GM19023 (cell line): ENCODE results near the gene TMEM132D.

Experiments
- ATAC-seq: cut with Tn5 transposase; IDR thresholded peaks from one replicate; pipeline ENCODE4 v1.9.1; 2021; ENCODE audit warnings: mild to moderate bottlenecking, moderate library complexity; ENCODE audit not compliant: unreplicated experiment

TMEM132D gene

DNA sequence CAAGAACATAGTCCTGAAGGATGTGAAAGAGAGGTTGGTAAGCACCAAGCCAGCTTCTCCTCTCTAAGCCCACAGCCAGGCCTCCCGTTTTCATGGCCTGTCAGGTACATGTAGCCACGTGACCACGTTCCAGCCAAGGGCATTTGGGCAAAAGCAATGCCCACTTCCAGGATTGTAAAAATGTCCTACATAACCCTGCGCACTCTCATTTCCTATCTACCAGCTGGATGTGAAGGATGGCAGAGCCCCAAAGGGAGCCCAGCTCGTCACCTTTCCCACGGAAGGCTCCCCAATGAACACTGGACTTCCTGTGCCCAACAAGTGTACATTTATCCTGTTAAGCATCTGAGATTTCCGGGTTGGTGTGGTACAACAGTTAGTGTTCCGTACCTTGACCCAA lies 231.7 kb downstream of the TMEM132D start:
- ATAC-seq: no peak

DNA sequence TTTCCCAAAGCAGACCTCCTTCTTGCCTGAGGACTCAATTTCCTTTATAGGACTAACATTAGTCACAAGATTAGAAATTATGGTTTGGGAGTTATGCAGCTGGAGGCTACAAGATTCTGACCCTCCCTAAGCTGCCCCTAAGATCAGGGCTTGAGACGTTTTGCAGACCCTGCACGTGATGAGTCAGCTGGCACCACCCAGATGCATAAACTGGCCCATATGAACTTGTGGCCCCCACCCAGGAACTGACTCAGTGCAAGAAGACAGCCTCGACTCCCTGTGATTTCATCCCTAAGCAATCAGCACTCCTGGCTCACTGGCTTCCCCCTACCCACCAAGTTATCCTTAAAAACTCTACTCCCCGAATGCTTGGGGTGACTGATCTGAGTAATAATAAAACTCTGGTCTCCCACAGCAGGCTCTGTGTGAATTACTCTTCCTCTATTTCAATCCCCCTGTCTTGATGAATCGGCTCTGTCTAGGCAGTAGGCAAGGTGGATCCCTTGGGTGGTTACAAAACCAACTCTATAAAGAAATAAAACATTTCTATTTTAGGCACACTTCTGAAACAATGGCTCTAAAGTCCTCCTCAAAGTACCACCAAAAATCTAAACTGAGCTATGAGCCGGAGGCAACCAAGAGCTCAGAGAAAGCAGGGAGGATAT lies 233.4 kb downstream of the TMEM132D start:
- ATAC-seq: no peak

GRCh38 chr12:129665414-129665813 lies 238.4 kb downstream of the TMEM132D start:
- ATAC-seq: no peak

- ATAC-seq: no peak
Measured at GRCh38 chr12:129662234-129662633, 241.6 kb downstream of the TMEM132D start.

DNA sequence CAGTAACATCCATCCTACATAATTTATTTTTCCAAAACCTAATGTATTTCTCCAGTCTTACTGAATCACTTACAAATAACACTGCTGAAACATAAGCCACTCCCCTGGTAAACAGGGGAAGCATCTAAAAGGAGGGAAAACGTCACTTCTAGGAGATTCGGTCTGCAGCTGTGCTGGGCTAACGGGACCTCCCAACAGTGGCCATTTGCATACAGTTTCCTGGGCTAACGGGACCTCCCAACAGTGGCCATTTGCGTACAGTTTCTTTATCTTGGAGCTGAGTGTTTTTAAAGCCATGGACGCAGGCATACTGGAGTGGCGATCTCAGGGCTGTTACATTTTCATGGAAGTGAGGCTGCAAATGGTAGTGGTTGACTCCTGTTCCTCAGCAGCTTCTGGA lies 242.9 kb downstream of the TMEM132D start:
- no peak for ATAC-seq

DNA sequence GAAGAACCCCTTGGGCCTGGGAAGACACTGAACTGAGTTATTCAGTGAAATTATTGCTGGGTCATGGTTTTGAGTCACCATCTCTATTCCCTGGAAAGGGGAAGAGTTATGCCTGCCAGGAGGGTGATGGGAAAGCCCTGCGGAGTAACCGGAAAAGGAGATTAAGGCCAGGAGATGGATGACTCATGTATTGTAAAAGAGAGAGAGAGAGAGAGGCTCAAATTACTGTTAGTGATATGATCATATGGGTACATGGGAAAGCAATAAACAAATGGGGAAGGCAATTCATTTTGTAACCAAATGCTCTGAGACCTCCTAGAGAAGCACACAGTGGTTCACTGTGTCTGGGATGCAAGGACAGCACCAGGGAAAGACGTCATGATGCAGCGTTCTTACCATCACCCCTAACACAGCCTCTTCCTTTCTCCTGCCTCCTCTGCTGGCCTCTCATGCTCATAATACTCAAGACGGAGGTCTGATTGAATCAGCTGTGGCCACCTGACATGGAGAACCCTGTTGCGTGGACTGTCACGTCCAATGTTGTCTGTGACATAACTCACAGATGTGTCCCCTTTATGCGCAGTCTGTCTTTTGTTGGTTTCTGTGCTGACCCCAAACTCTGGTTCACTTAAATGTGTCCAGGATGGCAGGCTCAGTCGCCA lies 243.7 kb downstream of the TMEM132D start:
- no peak for ATAC-seq

- no peak for ATAC-seq
Measured at GRCh38 chr12:129657179-129657578, 246.6 kb downstream of the TMEM132D start.

GRCh38 chr12:129651951-129652350 lies 251.9 kb downstream of the TMEM132D start:
- no peak for ATAC-seq

DNA sequence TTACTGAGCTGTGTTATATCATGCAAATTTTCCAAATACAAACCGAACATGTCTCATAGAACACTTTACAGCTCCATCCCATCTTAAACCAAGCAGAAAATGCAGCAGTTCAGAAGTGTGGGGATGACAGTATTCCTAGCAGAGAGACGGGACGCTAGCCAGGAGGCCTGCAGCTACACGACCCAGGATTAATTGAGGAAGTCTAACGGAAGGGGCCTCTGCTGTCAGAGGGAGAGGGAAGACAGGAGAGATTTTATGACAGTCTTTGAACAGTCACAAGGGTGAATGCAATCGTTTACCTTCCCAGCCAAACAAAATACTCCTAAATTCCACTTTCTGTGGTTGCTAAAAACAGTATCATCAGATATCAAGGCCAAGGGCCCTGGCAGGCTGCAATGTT lies 261.9 kb downstream of the TMEM132D start:
- no peak for ATAC-seq

GRCh38 chr12:129635021-129635685 lies 268.7 kb downstream of the TMEM132D start:
- ATAC-seq: no peak

DNA sequence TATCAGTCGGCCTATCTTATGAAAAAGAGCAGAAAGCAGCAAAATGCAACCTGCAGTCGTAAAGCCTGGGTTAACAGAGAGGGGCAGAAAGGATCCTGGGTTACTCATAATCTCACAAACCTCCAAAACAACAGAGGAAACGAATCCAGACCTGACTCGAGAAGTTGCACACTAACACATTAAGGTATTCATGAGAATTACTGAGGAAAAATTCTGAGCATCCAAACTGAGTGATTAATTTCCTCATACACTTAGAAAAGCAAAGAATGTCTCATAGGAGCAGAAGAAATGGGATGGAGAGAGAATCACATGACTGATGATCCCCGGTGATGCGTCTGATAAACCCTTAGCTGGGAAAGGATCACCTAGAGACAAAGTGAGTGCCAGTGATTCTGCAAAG lies 272.5 kb downstream of the TMEM132D start:
- no peak for ATAC-seq

DNA sequence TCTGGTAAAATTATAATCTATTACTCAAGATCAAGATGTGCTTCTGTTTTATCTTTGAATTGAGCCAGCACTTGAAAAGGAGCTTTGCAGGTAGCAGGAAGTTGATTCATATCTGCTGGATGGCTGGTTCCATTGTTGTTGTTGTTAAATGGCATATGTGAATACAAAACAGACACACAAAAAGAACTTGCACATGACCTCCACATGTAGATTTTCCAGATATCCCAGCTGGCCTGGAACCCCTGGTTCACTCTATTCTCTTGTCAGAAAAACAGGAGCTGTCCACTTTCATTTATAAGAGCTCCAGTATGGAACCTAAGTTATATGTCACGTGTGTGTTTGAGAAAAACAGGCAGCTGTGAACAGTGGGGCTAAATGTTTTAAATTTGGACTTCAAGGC lies 273.9 kb downstream of the TMEM132D start:
- ATAC-seq: no peak

GRCh38 chr12:129622566-129622965 lies 281.3 kb downstream of the TMEM132D start:
- no peak for ATAC-seq

DNA sequence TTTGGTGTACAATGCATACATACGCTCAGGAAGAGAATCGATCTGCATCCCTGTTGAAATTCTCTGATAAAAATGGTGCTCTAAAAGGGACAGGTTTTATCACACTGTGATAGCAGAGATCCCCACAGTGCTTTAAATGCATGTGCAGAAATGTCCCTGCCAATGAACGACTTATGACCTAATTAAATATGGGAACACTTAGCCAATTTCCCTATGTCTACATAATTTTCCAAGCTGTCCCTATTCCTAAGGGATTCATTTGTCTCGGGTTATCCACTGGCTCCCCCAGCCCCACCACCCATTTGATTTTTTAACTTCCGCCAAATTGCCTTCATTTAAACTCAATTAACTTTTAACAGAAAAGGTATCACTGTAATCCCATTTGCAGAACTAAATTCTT lies 284.6 kb downstream of the TMEM132D start:
- ATAC-seq: no peak

DNA sequence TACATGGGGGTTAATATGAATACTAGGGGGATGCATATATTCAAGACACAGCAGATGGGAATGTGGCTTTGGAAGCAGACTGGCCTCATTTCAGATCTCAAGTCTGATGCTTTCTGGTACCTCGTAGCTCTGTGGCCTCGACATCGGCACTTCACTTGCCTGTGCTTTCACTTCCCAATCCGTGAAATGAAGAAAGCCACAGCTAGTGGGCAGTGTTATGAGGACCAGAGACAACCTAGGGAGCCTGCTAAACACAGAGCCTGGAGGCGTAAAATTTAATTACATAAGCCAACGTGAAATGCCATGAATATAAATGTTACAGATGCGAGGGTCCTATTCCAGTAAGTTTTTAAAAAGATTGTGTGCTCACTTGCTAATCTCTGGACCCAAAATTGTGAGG lies 286.0 kb downstream of the TMEM132D start:
- ATAC-seq: no peak

DNA sequence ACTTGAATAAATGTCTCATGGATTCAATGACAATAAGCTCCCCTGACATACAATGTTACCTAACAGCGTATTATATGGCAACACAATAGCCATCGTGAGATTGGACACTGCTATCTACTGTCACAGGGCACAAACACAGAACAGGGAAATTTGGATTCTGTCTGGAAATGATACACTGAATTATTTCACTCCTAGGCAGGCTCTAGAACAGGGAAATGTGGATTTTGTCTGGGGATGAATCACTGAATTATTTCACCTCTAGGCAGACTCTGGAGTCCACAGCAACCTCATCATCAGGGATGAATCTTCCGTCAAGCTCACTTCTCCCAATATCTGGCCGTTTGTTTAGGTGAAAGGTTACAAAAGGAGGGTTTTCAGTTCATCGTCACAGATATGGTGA lies 288.8 kb downstream of the TMEM132D start:
- ATAC-seq: no peak

GRCh38 chr12:129614221-129614885 lies 289.5 kb downstream of the TMEM132D start:
- no peak for ATAC-seq

DNA sequence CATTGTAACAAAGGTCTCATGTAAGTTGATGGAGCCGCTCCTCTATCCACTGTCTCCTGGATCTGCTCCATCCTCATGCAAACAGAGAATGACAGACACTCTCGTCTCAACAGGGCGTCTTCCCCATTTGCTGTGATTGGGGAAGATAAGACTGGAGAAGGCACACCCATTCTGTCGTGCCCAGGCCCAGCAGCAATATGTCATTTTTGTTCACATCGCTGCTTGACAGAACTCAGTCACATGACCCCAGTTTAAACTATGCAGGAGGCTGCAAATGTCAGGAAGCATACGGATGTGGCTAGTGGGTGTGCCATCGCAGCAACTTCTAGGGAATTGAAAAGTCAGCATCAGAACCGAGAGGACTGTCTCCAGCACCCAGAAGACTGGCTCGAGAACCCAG lies 290.5 kb downstream of the TMEM132D start:
- ATAC-seq: no peak

DNA sequence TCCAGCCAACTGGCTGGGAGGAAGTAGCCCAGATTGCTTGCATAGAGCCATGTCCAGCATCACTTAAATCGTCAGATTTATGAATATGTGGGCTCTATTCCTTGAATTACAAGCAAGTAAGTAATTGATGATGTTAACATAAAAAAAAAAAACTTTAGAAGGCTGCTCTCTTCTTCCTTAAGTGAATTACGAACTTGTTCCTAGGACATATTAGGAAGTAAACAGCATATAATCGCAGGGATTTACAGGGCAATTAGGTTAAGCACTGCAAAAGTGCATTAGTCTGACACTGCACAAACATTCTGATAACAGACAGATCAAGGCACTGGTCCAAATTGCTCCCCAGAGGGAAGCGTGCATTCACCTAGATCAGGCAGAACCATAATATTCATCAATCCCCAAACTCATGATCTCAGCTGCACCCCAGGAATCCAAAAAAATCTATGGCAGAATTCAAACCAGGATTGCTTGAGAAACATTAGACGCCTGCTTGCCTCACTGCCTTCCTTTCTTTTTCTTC lies 293.2 kb downstream of the TMEM132D start:
- no peak for ATAC-seq

DNA sequence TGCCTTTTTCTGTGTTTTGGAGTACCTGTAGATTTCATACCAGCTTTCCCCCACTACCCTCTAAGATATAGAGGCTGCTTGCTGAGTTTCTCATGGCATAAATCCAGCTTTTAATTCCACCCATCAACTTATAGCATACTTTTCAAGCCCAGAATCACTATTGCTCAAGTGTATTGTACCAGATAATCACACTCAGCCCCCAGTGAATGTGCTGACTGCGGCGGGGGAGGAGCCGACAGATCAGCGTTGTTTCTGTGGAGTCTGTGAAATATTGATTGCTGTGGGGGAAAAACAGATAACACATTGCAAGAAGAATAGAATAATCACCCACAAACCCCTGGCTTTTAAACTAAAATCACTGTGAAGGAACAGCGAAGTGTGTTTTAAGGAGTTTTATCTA lies 296.1 kb downstream of the TMEM132D start:
- ATAC-seq: no peak

DNA sequence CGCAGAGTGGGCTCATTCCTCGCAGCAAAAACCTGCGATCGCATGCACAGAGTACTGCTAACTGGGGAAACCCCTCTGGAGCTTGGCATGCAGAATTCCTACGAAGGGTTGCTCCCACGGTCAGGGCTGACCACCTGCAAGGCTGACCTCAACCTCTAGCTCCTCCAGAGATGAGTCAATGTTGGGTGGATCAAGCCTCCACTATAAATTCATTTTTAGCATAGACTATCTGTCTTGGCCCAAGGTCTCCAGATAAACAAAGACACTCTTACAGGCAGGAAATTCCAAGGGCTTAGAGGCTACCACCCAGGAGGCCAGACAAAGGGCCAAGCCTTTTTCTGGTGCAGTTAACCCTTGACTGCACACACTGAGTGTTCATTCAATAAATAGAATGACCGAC lies 296.5 kb downstream of the TMEM132D start:
- no peak for ATAC-seq

DNA sequence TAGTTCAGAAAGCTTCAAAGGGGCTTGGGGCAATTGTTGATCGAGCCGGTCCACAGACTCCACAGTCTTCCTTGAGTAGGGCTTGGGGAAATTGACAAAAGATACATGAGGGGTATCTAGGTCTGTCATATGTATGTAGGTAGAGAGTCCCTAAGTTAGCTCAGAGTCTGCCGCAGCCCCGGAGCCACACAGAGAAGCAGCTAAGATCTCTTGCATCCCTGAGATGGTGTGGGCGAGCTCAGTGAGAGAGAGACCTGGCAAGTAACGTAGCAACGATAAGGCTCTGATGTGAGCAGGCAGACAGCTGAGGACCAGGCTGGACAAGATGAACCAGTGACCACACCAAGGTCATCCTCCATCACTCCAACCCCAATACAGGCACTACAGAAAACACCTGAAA lies 297.6 kb downstream of the TMEM132D start:
- no peak for ATAC-seq
